Measurements from ENCODE around the gene UBE2R2. TPM values are rescaled to one million over a fixed set of nuclear protein-coding genes. Genes with fewer than 3 reads are reported as not detected.
"Not testable (repeated sequence)": the region's sequence is repeated elsewhere in the genome, so short reads cannot be mapped to it uniquely, and the experiment has no call there.

The UBE2R2 gene
- total RNA-seq, 1 experiment from 2014 or later, result 52.1 TPM

DNA sequence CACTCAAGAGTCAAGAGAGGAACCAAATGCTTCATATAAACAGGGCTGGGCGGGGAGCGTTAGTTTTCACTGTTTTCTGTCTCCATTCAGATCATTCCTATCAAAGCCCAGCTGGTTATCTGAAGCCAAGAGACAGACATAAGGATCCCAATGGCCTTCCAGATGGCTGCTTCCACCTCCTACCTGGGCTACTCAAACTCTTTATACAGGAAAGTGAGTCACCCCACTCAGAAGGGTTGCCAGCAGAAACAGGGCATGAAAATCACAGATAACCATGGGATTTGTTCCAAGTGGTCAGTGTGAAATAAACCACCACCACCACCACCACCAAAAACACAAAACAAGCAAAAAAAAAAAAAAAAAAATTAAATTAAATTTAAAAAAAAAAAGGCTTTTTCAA is 16.1 kb upstream of the UBE2R2 start:
- no peak overlapping the region for H3K18ac ChIP-seq (ENCODE audit: insufficient read length, low read depth, low read length)
- no peak overlapping the region for H3K56ac ChIP-seq (ENCODE audit: insufficient read length, low read depth, low read length)
- peaks cover 10% of the 10 kb centered on the region for H3K27me3 Mint-ChIP-seq (ENCODE audit: low read depth)
- no CpG with 5 or more reads among the region's 2 CpGs for WGBS (ENCODE audit: extremely low coverage, insufficient read length, low lambda C conversion rate)
- H3K36me3 Mint-ChIP-seq (ENCODE audit: insufficient read depth in 1 of 3, low read depth in 3 of 3), result peaks cover 0 to 8% (median 3%) of the 10 kb centered on the region in 3 experiments; a peak in 1 of 7 replicates
- H3K79me1 ChIP-seq (ENCODE audit: insufficient read depth, low read depth, low read length, poor library complexity, severe bottlenecking), result no peaks in the 10 kb centered on the region
- no peaks in the 10 kb centered on the region for H3K27me3 ChIP-seq (ENCODE audit: insufficient read depth, low read length)
- no peak overlapping the region for H3K14ac ChIP-seq (ENCODE audit: insufficient read depth, low read length)
- no peak overlapping the region for H2BK15ac ChIP-seq (ENCODE audit: low read depth, low read length)
- DNase-seq, result no peak
- H2AFZ ChIP-seq (ENCODE audit: low read length), result no peak overlapping the region
- no peak overlapping the region for H3K4me2 ChIP-seq (ENCODE audit: insufficient read depth, insufficient read length, low read length)
- H2AK5ac ChIP-seq (ENCODE audit: insufficient read length, low read length), result no peak overlapping the region
- no peak overlapping the region for H3T11ph ChIP-seq (ENCODE audit: low read length)
- H3K9me3 Mint-ChIP-seq, result peaks cover 0 to 6% of the 10 kb centered on the region in 2 experiments; a peak in 2 of 5 replicates
- H3K4ac ChIP-seq (ENCODE audit: low read depth, low read length), result no peak overlapping the region
- no peak overlapping the region for H3K27ac ChIP-seq (ENCODE audit: insufficient read length, low read depth, low read length)
- H3K9me3 ChIP-seq (ENCODE audit: control insufficient read depth, low read depth, low read length), result no peaks in the 10 kb centered on the region
- H3K9ac ChIP-seq (ENCODE audit: extremely low read depth, insufficient read length, low read length), result no peak overlapping the region
- no peaks in the 10 kb centered on the region; the same call in 1 of the 2 replicates for H3K4me1 ChIP-seq (ENCODE audit: insufficient read depth, low read length)
- H4K20me1 ChIP-seq (ENCODE audit: control insufficient read depth, insufficient read depth, insufficient read length), result no peaks in the 10 kb centered on the region
- TF ChIP-seq, protein P1, sequence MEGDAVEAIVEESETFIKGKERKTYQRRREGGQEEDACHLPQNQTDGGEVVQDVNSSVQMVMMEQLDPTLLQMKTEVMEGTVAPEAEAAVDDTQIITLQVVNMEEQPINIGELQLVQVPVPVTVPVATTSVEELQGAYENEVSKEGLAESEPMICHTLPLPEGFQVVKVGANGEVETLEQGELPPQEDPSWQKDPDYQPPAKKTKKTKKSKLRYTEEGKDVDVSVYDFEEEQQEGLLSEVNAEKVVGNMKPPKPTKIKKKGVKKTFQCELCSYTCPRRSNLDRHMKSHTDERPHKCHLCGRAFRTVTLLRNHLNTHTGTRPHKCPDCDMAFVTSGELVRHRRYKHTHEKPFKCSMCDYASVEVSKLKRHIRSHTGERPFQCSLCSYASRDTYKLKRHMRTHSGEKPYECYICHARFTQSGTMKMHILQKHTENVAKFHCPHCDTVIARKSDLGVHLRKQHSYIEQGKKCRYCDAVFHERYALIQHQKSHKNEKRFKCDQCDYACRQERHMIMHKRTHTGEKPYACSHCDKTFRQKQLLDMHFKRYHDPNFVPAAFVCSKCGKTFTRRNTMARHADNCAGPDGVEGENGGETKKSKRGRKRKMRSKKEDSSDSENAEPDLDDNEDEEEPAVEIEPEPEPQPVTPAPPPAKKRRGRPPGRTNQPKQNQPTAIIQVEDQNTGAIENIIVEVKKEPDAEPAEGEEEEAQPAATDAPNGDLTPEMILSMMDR (conservative IDR thresholded peaks at IDR 0.05), result no peak
- no peak overlapping the region for H4K8ac ChIP-seq (replicated peaks; ENCODE audit: insufficient read length, low read depth, low read length)
- H3K23me2 ChIP-seq (ENCODE audit: insufficient read length, low read depth, low read length, poor library complexity, severe bottlenecking), result no peaks in the 10 kb centered on the region
- H3K79me2 ChIP-seq (ENCODE audit: insufficient read depth, low read length), result no peaks in the 10 kb centered on the region
- H3K4me3 Mint-ChIP-seq, result no peak overlapping the region
- no peak overlapping the region for H4K91ac ChIP-seq (ENCODE audit: insufficient read length, low read depth, low read length)
- H3K27ac Mint-ChIP-seq, result no peak overlapping the region
- H2BK12ac ChIP-seq (ENCODE audit: insufficient read length, low read depth, low read length), result no peak overlapping the region
- no peak overlapping the region for H2BK5ac ChIP-seq (ENCODE audit: insufficient read length, low read length)
- H4K5ac ChIP-seq (ENCODE audit: insufficient read length, low read depth, low read length), result no peak overlapping the region
- H2BK20ac ChIP-seq (ENCODE audit: low read depth, low read length, poor library complexity, severe bottlenecking), result no peak overlapping the region
- no peak overlapping the region for H2BK120ac ChIP-seq (ENCODE audit: low read depth, low read length, poor library complexity, severe bottlenecking)
- H3K4me1 Mint-ChIP-seq, result peaks cover 15 to 16% of the 10 kb centered on the region in 2 experiments
- no peak overlapping the region for H3K23ac ChIP-seq (ENCODE audit: insufficient read length, low read depth, low read length)

DNA sequence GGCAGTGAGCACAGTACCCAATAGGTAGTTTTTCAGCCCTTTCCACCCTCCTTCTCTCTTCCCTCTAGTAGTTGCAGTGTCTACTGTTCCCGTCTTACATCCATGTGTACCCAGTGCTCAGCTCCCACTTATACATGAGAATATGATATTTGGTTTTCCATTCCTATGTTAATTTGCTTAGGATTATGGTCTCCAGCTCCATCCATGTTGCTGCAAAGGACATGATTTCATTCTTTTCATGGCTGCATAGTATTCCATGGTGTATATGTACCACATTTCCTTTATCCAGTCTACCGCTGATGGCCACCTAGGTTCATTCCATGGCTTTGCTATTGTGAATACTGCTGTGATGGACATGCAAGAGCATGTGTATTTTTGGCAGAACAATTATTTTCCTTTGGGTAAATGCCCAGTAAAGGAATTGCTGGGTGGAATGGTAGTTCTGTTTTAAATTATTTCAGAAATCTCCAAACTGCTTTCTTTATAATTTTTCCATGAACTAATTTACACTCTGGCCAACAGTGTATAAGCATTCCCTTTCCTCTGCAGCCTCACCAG is 14.9 kb upstream of the UBE2R2 start:
- H3K36me3 Mint-ChIP-seq (ENCODE audit: insufficient read depth in 1 of 3, low read depth in 3 of 3); H2BK120ac ChIP-seq (ENCODE audit: low read depth, low read length, poor library complexity, severe bottlenecking); H3K9me3 ChIP-seq (ENCODE audit: control insufficient read depth, low read depth, low read length); H2AFZ ChIP-seq (ENCODE audit: low read length); H3K18ac ChIP-seq (ENCODE audit: insufficient read length, low read depth, low read length); H3K4ac ChIP-seq (ENCODE audit: low read depth, low read length); H2BK20ac ChIP-seq (ENCODE audit: low read depth, low read length, poor library complexity, severe bottlenecking); H3K4me2 ChIP-seq (ENCODE audit: insufficient read depth, insufficient read length, low read length); H3K27ac ChIP-seq (ENCODE audit: insufficient read length, low read depth, low read length); H3K27me3 ChIP-seq (ENCODE audit: insufficient read depth, low read length); H3K27ac Mint-ChIP-seq; H3K4me1 Mint-ChIP-seq; H3K23ac ChIP-seq (ENCODE audit: insufficient read length, low read depth, low read length); H3T11ph ChIP-seq (ENCODE audit: low read length); H3K4me1 ChIP-seq (ENCODE audit: insufficient read depth, low read length); H3K79me2 ChIP-seq (ENCODE audit: insufficient read depth, low read length); H3K56ac ChIP-seq (ENCODE audit: insufficient read length, low read depth, low read length); H3K9me3 Mint-ChIP-seq; H4K91ac ChIP-seq (ENCODE audit: insufficient read length, low read depth, low read length); H2BK15ac ChIP-seq (ENCODE audit: low read depth, low read length); H2BK12ac ChIP-seq (ENCODE audit: insufficient read length, low read depth, low read length); DNase-seq; H4K5ac ChIP-seq (ENCODE audit: insufficient read length, low read depth, low read length); H3K9ac ChIP-seq (ENCODE audit: extremely low read depth, insufficient read length, low read length); H4K20me1 ChIP-seq (ENCODE audit: control insufficient read depth, insufficient read depth, insufficient read length); H2AK5ac ChIP-seq (ENCODE audit: insufficient read length, low read length); H3K79me1 ChIP-seq (ENCODE audit: insufficient read depth, low read depth, low read length, poor library complexity, severe bottlenecking); H3K4me3 Mint-ChIP-seq; H4K8ac ChIP-seq (replicated peaks; ENCODE audit: insufficient read length, low read depth, low read length); H3K23me2 ChIP-seq (ENCODE audit: insufficient read length, low read depth, low read length, poor library complexity, severe bottlenecking); H3K14ac ChIP-seq (ENCODE audit: insufficient read depth, low read length); H2BK5ac ChIP-seq (ENCODE audit: insufficient read length, low read length): not testable (repeated sequence)
- WGBS (ENCODE audit: extremely low coverage, insufficient read length, low lambda C conversion rate), result no CpG with 5 or more reads among the region's 2 CpGs
- peaks cover 10% of the 10 kb centered on the region for H3K27me3 Mint-ChIP-seq (ENCODE audit: low read depth)
